SU-DHL-6 (cell line): Measurements from ENCODE around the gene CHRNB4.

Experiments
- EZH2phosphoT487 ChIP-seq: fragments of 200-600 bp; sonication (generic), shearing (Covaris generic); conservative IDR thresholded peaks from 2 replicates; pipeline ENCODE4 v1.6.1; 2018; ENCODE audit warnings: mild to moderate bottlenecking, antibody characterized with exemption, low read length, moderate library complexity, mixed read lengths
- TF ChIP-seq, protein P1 (sequence below): fragments of 200-600 bp; sonication (generic); IDR thresholded peaks from one replicate; pipeline ENCODE4 v1.5.1; 2017; ENCODE audit warnings: antibody characterized with exemption, mild to moderate bottlenecking, low read length, moderate library complexity; ENCODE audit not compliant: insufficient read depth, poor library complexity, severe bottlenecking

DNA sequence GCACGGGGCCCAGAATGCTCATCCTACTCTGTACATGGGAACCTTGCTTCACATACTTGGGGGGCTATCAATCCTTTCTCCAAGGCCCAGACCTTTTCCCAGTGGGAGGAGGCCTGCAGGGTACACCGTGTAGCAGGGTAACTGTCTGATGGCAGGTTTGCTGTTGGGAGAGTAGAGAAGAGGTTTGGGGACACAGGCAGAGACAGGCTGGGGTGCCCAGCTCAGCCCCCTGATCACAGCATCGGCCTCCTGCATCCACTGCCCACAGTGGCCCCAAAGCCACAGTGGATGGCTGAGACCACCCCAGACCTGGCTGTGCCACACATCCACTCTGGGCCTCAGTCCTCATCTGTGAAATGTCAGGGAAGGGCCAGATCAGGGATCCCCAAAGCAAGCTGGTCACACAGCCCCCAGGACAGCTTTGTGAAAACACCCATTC, 25.8 kb downstream of the CHRNB4 start:
- TF ChIP-seq, protein P1, sequence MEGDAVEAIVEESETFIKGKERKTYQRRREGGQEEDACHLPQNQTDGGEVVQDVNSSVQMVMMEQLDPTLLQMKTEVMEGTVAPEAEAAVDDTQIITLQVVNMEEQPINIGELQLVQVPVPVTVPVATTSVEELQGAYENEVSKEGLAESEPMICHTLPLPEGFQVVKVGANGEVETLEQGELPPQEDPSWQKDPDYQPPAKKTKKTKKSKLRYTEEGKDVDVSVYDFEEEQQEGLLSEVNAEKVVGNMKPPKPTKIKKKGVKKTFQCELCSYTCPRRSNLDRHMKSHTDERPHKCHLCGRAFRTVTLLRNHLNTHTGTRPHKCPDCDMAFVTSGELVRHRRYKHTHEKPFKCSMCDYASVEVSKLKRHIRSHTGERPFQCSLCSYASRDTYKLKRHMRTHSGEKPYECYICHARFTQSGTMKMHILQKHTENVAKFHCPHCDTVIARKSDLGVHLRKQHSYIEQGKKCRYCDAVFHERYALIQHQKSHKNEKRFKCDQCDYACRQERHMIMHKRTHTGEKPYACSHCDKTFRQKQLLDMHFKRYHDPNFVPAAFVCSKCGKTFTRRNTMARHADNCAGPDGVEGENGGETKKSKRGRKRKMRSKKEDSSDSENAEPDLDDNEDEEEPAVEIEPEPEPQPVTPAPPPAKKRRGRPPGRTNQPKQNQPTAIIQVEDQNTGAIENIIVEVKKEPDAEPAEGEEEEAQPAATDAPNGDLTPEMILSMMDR: no peak
- TF ChIP-seq EZH2phosphoT487: no peak
